ENCODE results near the gene PI4KB. TPM values are rescaled to one million over a fixed set of nuclear protein-coding genes. Genes with fewer than 3 reads are reported as not detected.

PI4KB gene
- total RNA-seq, 1 experiment from 2014 or later = 39.6 TPM

DNA sequence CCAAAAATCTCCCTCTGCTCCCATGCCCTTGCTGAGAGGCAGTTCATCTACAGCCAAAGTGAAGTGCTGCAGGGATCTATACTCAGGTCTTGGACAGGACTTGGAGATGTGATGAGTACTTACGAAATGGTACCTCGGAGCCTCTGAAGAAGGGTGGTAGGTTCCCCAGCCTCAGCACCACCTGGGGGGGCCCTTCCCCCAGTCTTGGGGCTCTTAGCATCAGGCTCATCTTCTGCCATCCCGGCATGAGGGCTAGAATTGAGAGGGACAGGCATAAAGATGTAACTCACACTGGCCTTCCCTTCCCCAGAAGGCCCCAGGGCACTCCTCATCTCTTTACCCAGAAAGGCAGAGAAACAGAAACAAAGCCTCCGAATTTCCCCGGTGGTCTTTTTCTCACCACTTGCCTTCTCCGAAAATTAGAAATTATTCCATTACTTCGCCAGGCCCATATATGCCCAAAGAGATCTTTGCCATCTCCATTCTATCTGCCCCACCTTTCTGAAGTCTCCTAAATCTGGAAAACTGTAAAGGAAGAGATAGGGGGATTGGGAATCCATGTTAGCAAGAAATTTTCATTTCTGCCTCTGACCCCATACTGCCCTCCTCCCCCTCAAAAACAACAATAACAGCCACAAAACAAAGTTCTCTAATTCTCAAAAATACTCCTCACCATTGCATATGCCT lies 19.0 kb upstream of the PI4KB start:
- no peak for DNase-seq (ENCODE audit: low read depth)

DNA sequence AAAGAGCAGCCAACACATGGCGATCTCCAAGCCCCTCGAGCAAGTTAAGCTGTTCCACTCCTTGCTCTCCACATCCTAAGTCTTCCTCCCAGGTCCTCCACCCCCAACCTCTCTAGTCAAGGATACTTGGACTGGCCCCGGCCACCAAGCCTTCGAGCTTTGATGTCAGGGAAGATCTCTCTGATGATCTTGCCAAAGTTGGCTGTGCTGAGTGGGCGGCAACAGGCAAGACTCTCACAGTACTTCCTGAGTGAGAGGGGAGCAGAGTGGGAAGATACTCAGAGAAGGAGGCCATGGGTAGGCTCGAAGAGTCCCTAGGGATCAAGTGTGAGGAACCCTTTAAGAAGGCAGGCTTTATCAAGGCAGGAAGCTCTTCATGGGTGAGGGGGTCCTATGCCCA lies 17.1 kb upstream of the PI4KB start:
- no peak for DNase-seq (ENCODE audit: low read depth)

- DNase-seq (ENCODE audit: low read depth) = no peak
Observed at GRCh38 chr1:151343587-151343986, 16.4 kb upstream of the PI4KB start.

DNA sequence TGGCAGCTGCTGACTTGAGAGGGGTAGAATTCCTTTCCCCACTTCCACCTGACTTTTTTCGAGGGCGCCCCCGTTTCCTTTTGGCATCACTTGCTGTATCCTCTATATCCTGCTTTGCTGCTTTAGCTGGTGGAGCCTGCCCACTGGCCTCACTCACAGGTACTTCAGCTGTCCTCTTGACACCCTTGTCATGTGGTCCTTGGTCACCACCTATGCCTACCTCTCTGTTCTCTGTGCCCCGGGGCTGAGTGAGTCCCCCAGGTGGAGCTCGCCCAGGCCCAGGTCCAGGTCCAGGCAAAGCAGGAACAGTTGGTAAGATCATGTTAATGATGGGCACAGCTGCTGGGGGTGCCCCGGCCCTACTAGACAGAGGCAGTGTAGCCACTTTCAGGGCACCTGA lies 15.4 kb upstream of the PI4KB start:
- no peak for DNase-seq (ENCODE audit: low read depth)

DNA sequence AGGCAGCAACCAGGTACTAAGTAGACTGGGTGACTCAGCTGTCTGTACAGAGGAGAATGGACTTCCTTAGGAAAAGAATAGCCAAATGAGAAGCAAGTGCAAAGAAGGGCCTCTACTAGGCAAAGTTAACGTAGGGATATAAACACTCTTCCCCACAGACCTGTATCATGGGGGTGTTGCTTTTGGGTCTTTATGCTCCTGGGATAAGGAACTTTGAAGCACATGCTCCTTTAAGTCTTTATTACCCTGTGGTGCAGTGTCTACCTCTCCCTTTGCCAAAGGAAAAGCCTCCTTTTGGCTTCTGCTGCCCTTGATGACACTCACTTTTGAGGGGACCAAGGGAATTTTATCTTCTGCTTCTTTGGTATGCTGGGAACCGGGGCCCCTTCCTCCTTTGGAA lies 14.8 kb upstream of the PI4KB start:
- no peak for DNase-seq (ENCODE audit: low read depth)

DNA sequence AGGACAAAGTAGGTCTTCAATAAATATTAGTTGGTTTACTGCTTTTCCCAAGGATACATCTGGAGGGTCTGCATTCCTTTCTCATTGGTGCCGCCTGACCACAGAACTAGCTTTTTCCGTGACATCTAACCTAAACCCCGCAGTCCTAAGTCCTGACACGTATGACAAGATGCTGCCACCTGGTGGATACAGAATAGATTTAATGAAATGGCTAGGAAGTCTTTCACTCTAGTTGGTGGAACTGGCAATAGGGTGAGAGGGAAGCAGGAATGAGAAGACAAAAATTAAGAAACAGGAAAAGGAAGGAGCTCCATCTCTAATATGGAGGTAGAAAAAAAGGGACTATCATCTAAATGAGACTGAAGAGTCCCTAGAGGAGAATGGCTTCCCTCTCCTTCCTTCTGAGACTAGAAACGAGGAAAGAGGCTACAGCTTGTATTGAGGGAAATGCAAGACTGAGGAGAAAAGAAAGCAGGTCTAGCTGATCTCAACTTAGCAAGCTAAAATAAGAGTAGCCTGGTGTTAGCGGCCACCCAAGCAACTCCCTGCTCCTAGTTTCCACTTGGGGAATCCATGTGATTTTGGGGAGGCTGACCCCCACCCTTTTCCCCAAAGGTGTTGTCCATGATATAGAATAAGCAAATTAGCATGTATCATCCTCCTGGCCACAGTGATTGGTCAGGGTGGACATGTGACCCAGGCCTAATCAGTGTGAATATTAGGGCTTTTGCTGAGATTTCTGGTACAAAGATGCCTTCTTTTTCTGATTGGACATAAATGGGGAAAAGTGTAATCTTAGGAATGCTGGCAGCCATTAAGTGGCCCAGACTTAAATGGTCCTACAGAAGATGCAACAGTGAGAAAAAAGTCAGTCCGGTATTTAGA lies 13.9 kb upstream of the PI4KB start:
- peak; percentile 77 for DNase-seq (ENCODE audit: low read depth)

GRCh38 chr1:151336556-151336955 lies 9.3 kb upstream of the PI4KB start:
- no peak for DNase-seq (ENCODE audit: low read depth)

DNA sequence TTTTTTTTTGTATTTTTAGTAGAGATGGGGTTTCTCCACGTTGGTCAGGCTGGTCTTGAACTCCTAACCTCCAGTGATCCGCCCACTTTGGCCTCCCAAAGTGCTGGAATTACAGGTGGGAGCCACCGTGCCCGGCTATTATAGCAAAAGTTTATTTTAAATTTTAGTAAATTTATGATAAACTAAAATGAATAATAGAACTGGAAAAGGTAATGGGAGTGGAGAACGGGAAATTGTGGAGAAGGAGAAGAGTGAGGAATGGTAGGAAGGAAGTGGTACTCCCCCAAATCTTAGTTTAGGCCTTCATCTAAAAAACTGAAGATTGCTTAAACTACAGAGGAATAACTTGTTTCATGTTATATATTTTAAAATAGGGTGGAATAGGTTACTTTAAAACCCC lies 7.6 kb upstream of the PI4KB start:
- no peak for DNase-seq (ENCODE audit: low read depth)

DNA sequence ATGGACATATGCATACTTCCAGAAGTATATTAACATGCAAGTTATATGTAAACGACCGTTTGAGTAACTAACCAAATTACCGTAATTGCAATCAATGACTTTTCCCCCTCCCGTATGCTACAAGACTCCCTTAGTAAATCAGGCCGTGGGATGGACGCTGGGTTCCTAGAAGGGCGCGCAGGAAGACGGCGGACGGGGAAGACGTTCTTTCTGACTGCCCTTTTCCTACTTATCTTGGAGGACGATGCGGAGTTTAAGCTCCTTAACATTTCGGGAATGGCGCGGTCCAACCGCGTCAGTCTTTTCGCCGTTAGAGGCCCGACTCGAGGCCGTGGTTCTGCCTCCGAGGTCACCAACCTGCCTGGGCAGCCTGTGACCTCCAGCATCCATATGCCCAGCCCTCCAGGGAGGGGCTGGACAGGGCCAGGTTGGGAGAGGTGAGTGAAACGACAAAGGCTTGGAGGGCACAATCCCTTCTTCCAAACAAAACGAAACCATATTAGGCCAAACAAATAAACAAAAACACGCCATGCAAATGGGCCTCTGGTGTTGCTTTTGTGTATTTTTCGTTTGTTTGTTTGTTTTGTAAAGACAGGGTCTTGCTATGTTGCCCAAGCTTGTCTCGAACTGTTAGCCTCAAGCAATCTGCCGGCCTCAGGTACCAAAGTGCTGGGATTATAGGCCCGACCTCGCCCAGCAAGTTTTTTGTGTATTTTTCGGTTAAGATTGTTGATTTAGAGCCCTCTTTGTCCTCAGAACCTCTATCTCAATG lies 873 bp upstream of the PI4KB start:
- peak; percentile 23 for DNase-seq (ENCODE audit: low read depth)

GRCh38 chr1:151326619-151327222 lies 495 bp downstream of the PI4KB start:
- peak; percentile 57 for DNase-seq (ENCODE audit: low read depth)

DNA sequence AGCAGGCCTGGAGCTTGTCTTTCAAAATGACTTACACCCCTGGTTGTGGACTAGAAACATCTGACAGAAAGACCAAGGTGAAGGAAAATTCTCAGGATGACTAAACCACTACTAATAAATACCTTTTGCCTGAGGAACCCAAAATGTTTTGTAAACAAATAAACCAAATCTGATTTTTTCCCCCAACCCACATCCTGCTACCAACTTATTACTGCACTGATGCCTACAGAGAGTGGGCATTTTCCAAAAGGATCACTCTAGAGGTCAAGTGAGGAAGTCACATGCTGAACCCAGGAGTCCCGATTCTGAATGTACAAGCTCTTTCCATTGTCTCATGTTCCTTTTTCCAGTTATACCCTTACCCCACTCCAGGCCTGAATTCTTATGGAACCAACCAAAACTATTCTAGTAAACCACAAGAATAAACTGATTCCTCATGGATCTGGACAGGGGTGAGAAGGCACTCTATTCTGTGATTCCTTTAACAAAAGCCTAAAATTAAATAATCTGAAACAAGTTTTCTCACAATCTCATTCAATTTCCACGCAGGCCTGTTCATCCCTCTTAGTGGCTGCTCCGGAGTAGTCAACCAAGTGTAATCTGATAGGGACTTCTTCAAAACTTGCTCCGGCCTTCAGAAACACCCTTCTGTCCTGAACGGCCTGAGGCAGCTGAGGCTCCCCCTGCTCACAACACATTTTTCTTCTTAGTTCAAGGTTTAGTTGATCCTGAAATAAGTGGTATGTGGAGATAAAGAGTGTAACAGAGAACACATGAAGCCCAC lies 1.4 kb downstream of the PI4KB start:
- DNase-seq (ENCODE audit: low read depth) = no peak

GRCh38 chr1:151325231-151325630 lies 2.0 kb downstream of the PI4KB start:
- no peak for DNase-seq (ENCODE audit: low read depth)

DNA sequence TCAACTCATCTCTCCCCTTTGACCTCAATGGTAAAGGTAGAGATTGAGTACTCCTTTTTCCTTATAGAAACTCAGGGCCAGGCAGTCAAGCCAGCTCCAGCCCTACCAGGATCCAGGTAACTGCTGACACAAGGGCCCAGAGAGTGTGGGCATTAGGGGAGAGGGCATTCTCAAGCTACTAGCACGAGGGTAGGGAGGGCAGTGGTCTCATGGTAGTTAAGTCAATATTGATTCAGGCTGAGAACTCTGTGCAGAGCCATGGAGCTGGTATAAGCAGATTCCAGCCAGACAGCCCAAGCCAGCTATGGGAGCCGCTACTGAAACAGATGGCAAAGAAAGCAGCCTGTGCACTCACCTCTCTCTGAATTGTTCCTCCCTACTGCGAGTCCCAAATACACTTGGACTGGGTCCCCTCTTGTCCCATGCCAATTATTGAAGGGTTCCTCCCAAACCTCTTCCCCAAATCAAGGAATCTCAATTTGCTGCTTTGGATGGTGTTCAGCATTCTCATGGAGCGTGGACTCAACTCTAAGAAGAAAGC lies 2.8 kb downstream of the PI4KB start:
- DNase-seq (ENCODE audit: low read depth) = no peak

DNA sequence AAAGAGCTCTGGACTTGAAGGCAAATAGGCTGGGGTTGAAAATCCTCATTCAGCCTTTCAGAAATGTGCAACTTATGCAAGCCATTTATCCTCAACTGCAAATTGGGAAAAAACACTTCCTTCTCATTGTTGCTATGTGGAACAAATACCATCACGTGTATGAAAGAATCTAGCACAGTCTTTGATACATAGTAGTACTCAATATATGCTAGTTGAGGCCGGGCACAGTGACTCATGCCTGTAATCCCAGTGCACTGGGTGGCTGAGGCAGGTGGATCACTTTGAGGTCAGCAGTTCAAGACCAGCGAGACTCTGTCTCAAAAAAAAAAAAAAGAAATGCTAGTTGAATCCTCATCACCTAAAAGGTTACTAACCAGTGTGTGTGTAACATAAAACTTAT lies 8.2 kb downstream of the PI4KB start:
- no peak for DNase-seq (ENCODE audit: low read depth)

- DNase-seq (ENCODE audit: low read depth) = no peak
Observed at GRCh38 chr1:151315565-151316235, 11.5 kb downstream of the PI4KB start.

DNA sequence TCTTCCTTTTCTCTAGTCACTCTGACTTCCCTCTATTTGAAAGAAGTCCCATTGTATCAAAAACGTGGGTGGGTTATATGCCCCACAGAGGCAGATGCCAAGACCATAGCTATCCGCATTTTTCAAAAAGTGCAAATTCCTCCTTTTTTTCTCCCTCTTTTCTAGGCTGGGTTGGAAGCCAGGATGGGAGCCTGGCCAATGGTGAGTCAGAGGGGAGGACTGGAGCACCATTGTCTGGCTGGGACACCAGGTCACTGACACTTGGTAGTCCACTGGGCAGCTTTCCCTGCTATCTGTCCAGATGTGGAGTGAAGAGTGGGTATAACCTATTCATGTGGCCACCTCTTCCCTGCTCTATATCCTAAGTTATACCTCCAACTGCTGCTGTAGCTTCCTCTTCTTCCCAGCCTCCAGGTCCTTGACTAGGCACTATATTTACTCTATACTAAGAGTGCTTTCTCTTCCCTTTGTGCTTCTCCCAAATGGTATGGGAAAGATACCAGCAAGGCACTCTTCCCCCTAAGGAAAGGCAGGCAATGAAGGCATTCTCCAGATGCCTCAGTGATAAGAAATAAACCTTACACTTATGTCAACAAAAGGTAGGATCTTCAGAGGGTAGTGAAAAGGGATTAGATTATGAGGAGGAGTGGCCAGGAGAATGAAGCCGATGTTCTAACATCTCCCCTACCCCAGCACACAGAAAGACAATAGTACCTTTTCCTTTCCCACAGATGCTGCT lies 12.9 kb downstream of the PI4KB start:
- peak; percentile 64 for DNase-seq (ENCODE audit: low read depth)

GRCh38 chr1:151313501-151313900 lies 13.7 kb downstream of the PI4KB start:
- no peak for DNase-seq (ENCODE audit: low read depth)

GRCh38 chr1:151312826-151313225 lies 14.4 kb downstream of the PI4KB start:
- DNase-seq (ENCODE audit: low read depth) = no peak

GRCh38 chr1:151312411-151312810 lies 14.8 kb downstream of the PI4KB start:
- DNase-seq (ENCODE audit: low read depth) = no peak
